SK-N-MC (cell line): ENCODE results near the gene GRIK3.

Source experiments
- EZH2 ChIP-seq: fragments of 200-600 bp; sonication (generic); IDR thresholded peaks from one replicate; pipeline ENCODE4 v1.6.1; 2017; ENCODE audit warnings: antibody characterized with exemption
- POLR2AphosphoS5 ChIP-seq: IDR thresholded peaks from 2 replicates; pipeline ENCODE4 v1.6.1; 2012; ENCODE audit warnings: mild to moderate bottlenecking, low read depth, low read length, borderline replicate concordance

- TF ChIP-seq POLR2AphosphoS5 (no peak), EZH2 (no peak)
Observed at GRCh38 chr1:36776256-36776655, 258.1 kb downstream of the GRIK3 start.
